DOHH2 (cell line): ENCODE results near the gene PAPSS2.

Experiments
- CTCF ChIP-seq: fragments of 200-600 bp; sonication (generic); IDR thresholded peaks from one replicate; pipeline ENCODE4 v1.5.1; 2014; ENCODE audit warnings: antibody characterized with exemption, mild to moderate bottlenecking, low read depth, low read length; ENCODE audit not compliant: poor library complexity, severe bottlenecking
- EZH2phosphoT487 ChIP-seq: fragments of 200-600 bp; sonication (generic); IDR thresholded peaks from 2 replicates; pipeline ENCODE4 v1.6.1; 2017; ENCODE audit warnings: borderline replicate concordance, mild to moderate bottlenecking, antibody characterized with exemption, low read length, moderate library complexity, mixed read lengths

GRCh38 chr10:87786421-87786820 lies 126.7 kb downstream of the PAPSS2 start:
- TF ChIP-seq CTCF (no peak), EZH2phosphoT487 (no peak)
